Measurements from ENCODE around the gene RGS9. TPM values are rescaled to one million over a fixed set of nuclear protein-coding genes. Genes with fewer than 3 reads are reported as not detected.
"Not testable (repeated sequence)": the region's sequence is repeated elsewhere in the genome, so short reads cannot be mapped to it uniquely, and the experiment has no call there.

RGS9 gene
- total RNA-seq, 1 donor from 2014 or later, result 3.1 TPM

GRCh38 chr17:65198653-65199382 is 61.6 kb downstream of the RGS9 start:
- no peaks in the 10 kb centered on the region for H3K36me3 ChIP-seq (ENCODE audit: control insufficient read depth in 3 of 3, insufficient read depth in 3 of 3, low read length in 3 of 3)
- no peak overlapping the region for H3K4me3 ChIP-seq (ENCODE audit: low read length in 3 of 3)
- H3K27ac ChIP-seq (ENCODE audit: low read depth, low read length), result no peak overlapping the region
- H3K27me3 ChIP-seq (ENCODE audit: control insufficient read depth in 3 of 3, insufficient read depth in 3 of 3, low read length in 3 of 3), result peaks cover 0 to 9% (median 0%) of the 10 kb centered on the region in 3 donors
- no peaks in the 10 kb centered on the region for H3K9me3 ChIP-seq (ENCODE audit: control insufficient read depth in 3 of 3, low read length in 3 of 3)
- H3K9ac ChIP-seq (ENCODE audit: low read depth in 1 of 3, low read length in 3 of 3), result no peak overlapping the region
- H3K4me1 ChIP-seq (ENCODE audit: control insufficient read depth in 3 of 3, insufficient read depth in 3 of 3, low read length in 3 of 3), result no peaks in the 10 kb centered on the region

GRCh38 chr17:65201331-65201730 is 64.2 kb downstream of the RGS9 start:
- no peaks in the 10 kb centered on the region for H3K9me3 ChIP-seq (ENCODE audit: control insufficient read depth in 3 of 3, low read length in 3 of 3)
- no peak overlapping the region for H3K4me3 ChIP-seq (ENCODE audit: low read length in 3 of 3)
- H3K27ac ChIP-seq (ENCODE audit: low read depth, low read length), result no peak overlapping the region
- peaks cover 0 to 10% (median 0%) of the 10 kb centered on the region in 3 donors for H3K27me3 ChIP-seq (ENCODE audit: control insufficient read depth in 3 of 3, insufficient read depth in 3 of 3, low read length in 3 of 3)
- no peak overlapping the region for H3K9ac ChIP-seq (ENCODE audit: low read depth in 1 of 3, low read length in 3 of 3)
- no peaks in the 10 kb centered on the region for H3K36me3 ChIP-seq (ENCODE audit: control insufficient read depth in 3 of 3, insufficient read depth in 3 of 3, low read length in 3 of 3)
- H3K4me1 ChIP-seq (ENCODE audit: control insufficient read depth in 3 of 3, insufficient read depth in 3 of 3, low read length in 3 of 3), result no peaks in the 10 kb centered on the region

- no peak overlapping the region for H3K27ac ChIP-seq (ENCODE audit: low read depth, low read length)
- no peak overlapping the region for H3K4me3 ChIP-seq (ENCODE audit: low read length in 3 of 3)
- H3K27me3 ChIP-seq (ENCODE audit: control insufficient read depth in 3 of 3, insufficient read depth in 3 of 3, low read length in 3 of 3), result peaks cover 0 to 10% (median 0%) of the 10 kb centered on the region in 3 donors
- no peaks in the 10 kb centered on the region for H3K4me1 ChIP-seq (ENCODE audit: control insufficient read depth in 3 of 3, insufficient read depth in 3 of 3, low read length in 3 of 3)
- no peaks in the 10 kb centered on the region for H3K9me3 ChIP-seq (ENCODE audit: control insufficient read depth in 3 of 3, low read length in 3 of 3)
- H3K9ac ChIP-seq (ENCODE audit: low read depth in 1 of 3, low read length in 3 of 3), result no peak overlapping the region
- no peaks in the 10 kb centered on the region for H3K36me3 ChIP-seq (ENCODE audit: control insufficient read depth in 3 of 3, insufficient read depth in 3 of 3, low read length in 3 of 3)
Measured at GRCh38 chr17:65202844-65203571, 65.8 kb downstream of the RGS9 start.

GRCh38 chr17:65204001-65204400 is 66.8 kb downstream of the RGS9 start:
- Histone ChIP-seq H3K27me3 (ENCODE audit: control insufficient read depth in 3 of 3, insufficient read depth in 3 of 3, low read length in 3 of 3) (peaks cover 0 to 10% (median 0%) of the 10 kb centered on the region in 3 donors), H3K36me3 (ENCODE audit: control insufficient read depth in 3 of 3, insufficient read depth in 3 of 3, low read length in 3 of 3) (no peaks in the 10 kb centered on the region), H3K27ac (ENCODE audit: low read depth, low read length) (no peak overlapping the region), H3K9me3 (ENCODE audit: control insufficient read depth in 3 of 3, low read length in 3 of 3) (no peaks in the 10 kb centered on the region), H3K9ac (ENCODE audit: low read depth in 1 of 3, low read length in 3 of 3) (no peak overlapping the region), H3K4me1 (ENCODE audit: control insufficient read depth in 3 of 3, insufficient read depth in 3 of 3, low read length in 3 of 3) (no peaks in the 10 kb centered on the region), H3K4me3 (ENCODE audit: low read length in 3 of 3) (no peak overlapping the region)

GRCh38 chr17:65205655-65206054 is 68.5 kb downstream of the RGS9 start:
- peaks cover 0 to 10% (median 0%) of the 10 kb centered on the region in 3 donors for H3K27me3 ChIP-seq (ENCODE audit: control insufficient read depth in 3 of 3, insufficient read depth in 3 of 3, low read length in 3 of 3)
- no peaks in the 10 kb centered on the region for H3K4me1 ChIP-seq (ENCODE audit: control insufficient read depth in 3 of 3, insufficient read depth in 3 of 3, low read length in 3 of 3)
- H3K36me3 ChIP-seq (ENCODE audit: control insufficient read depth in 3 of 3, insufficient read depth in 3 of 3, low read length in 3 of 3), result no peaks in the 10 kb centered on the region
- H3K27ac ChIP-seq (ENCODE audit: low read depth, low read length), result no peak overlapping the region
- no peaks in the 10 kb centered on the region for H3K9me3 ChIP-seq (ENCODE audit: control insufficient read depth in 3 of 3, low read length in 3 of 3)
- no peak overlapping the region for H3K9ac ChIP-seq (ENCODE audit: low read depth in 1 of 3, low read length in 3 of 3)
- no peak overlapping the region for H3K4me3 ChIP-seq (ENCODE audit: low read length in 3 of 3)

GRCh38 chr17:65207448-65207847 is 70.3 kb downstream of the RGS9 start:
- H3K4me3 ChIP-seq (ENCODE audit: low read length in 3 of 3); H3K9me3 ChIP-seq (ENCODE audit: control insufficient read depth in 3 of 3, low read length in 3 of 3); H3K27ac ChIP-seq (ENCODE audit: low read depth, low read length); H3K36me3 ChIP-seq (ENCODE audit: control insufficient read depth in 3 of 3, insufficient read depth in 3 of 3, low read length in 3 of 3); H3K4me1 ChIP-seq (ENCODE audit: control insufficient read depth in 3 of 3, insufficient read depth in 3 of 3, low read length in 3 of 3); H3K9ac ChIP-seq (ENCODE audit: low read depth in 1 of 3, low read length in 3 of 3): not testable (repeated sequence)
- H3K27me3 ChIP-seq (ENCODE audit: control insufficient read depth in 3 of 3, insufficient read depth in 3 of 3, low read length in 3 of 3), result peaks cover 0 to 11% (median 0%) of the 10 kb centered on the region in 3 donors

- Histone ChIP-seq H3K9me3 (ENCODE audit: control insufficient read depth in 3 of 3, low read length in 3 of 3) (no peaks in the 10 kb centered on the region), H3K27ac (ENCODE audit: low read depth, low read length) (no peak overlapping the region), H3K36me3 (ENCODE audit: control insufficient read depth in 3 of 3, insufficient read depth in 3 of 3, low read length in 3 of 3) (no peaks in the 10 kb centered on the region), H3K4me3 (ENCODE audit: low read length in 3 of 3) (no peak overlapping the region), H3K4me1 (ENCODE audit: control insufficient read depth in 3 of 3, insufficient read depth in 3 of 3, low read length in 3 of 3) (no peaks in the 10 kb centered on the region), H3K9ac (ENCODE audit: low read depth in 1 of 3, low read length in 3 of 3) (no peak overlapping the region), H3K27me3 (ENCODE audit: control insufficient read depth in 3 of 3, insufficient read depth in 3 of 3, low read length in 3 of 3) (peaks cover 0 to 5% (median 0%) of the 10 kb centered on the region in 3 donors)
Measured at GRCh38 chr17:65208717-65209116, 71.5 kb downstream of the RGS9 start.

- H3K4me1 ChIP-seq (ENCODE audit: control insufficient read depth in 3 of 3, insufficient read depth in 3 of 3, low read length in 3 of 3), result no peaks in the 10 kb centered on the region
- peaks cover 7 to 13% (median 7%) of the 10 kb centered on the region in 3 donors for H3K27me3 ChIP-seq (ENCODE audit: control insufficient read depth in 3 of 3, insufficient read depth in 3 of 3, low read length in 3 of 3)
- no peak overlapping the region for H3K4me3 ChIP-seq (ENCODE audit: low read length in 3 of 3)
- H3K27ac ChIP-seq (ENCODE audit: low read depth, low read length), result no peak overlapping the region
- no peak overlapping the region for H3K9ac ChIP-seq (ENCODE audit: low read depth in 1 of 3, low read length in 3 of 3)
- no peaks in the 10 kb centered on the region for H3K36me3 ChIP-seq (ENCODE audit: control insufficient read depth in 3 of 3, insufficient read depth in 3 of 3, low read length in 3 of 3)
- H3K9me3 ChIP-seq (ENCODE audit: control insufficient read depth in 3 of 3, low read length in 3 of 3), result no peaks in the 10 kb centered on the region
Measured at GRCh38 chr17:65218261-65218660, 81.1 kb downstream of the RGS9 start.

GRCh38 chr17:65219124-65219523 is 82.0 kb downstream of the RGS9 start:
- no peaks in the 10 kb centered on the region for H3K4me1 ChIP-seq (ENCODE audit: control insufficient read depth in 3 of 3, insufficient read depth in 3 of 3, low read length in 3 of 3)
- H3K27ac ChIP-seq (ENCODE audit: low read depth, low read length), result no peak overlapping the region
- H3K4me3 ChIP-seq (ENCODE audit: low read length in 3 of 3), result no peak overlapping the region
- no peaks in the 10 kb centered on the region for H3K9me3 ChIP-seq (ENCODE audit: control insufficient read depth in 3 of 3, low read length in 3 of 3)
- no peak overlapping the region for H3K9ac ChIP-seq (ENCODE audit: low read depth in 1 of 3, low read length in 3 of 3)
- peaks cover 7 to 13% (median 7%) of the 10 kb centered on the region in 3 donors for H3K27me3 ChIP-seq (ENCODE audit: control insufficient read depth in 3 of 3, insufficient read depth in 3 of 3, low read length in 3 of 3)
- no peaks in the 10 kb centered on the region for H3K36me3 ChIP-seq (ENCODE audit: control insufficient read depth in 3 of 3, insufficient read depth in 3 of 3, low read length in 3 of 3)

GRCh38 chr17:65219707-65220106 is 82.5 kb downstream of the RGS9 start:
- H3K9me3 ChIP-seq (ENCODE audit: control insufficient read depth in 3 of 3, low read length in 3 of 3), result no peaks in the 10 kb centered on the region
- peaks cover 5 to 8% (median 7%) of the 10 kb centered on the region in 3 donors for H3K27me3 ChIP-seq (ENCODE audit: control insufficient read depth in 3 of 3, insufficient read depth in 3 of 3, low read length in 3 of 3)
- H3K4me3 ChIP-seq (ENCODE audit: low read length in 3 of 3), result no peak overlapping the region
- no peak overlapping the region for H3K9ac ChIP-seq (ENCODE audit: low read depth in 1 of 3, low read length in 3 of 3)
- H3K27ac ChIP-seq (ENCODE audit: low read depth, low read length), result no peak overlapping the region
- H3K36me3 ChIP-seq (ENCODE audit: control insufficient read depth in 3 of 3, insufficient read depth in 3 of 3, low read length in 3 of 3), result no peaks in the 10 kb centered on the region
- H3K4me1 ChIP-seq (ENCODE audit: control insufficient read depth in 3 of 3, insufficient read depth in 3 of 3, low read length in 3 of 3), result no peaks in the 10 kb centered on the region

Data from skeletal muscle tissue (tissue), 4 donors.